NCI-H526 treated with DMSO at 0.1 percent for 48 hours (cell line): ENCODE results near the gene STRN3.
"Not testable (repeated sequence)": the region's sequence is repeated elsewhere in the genome, so short reads cannot be mapped to it uniquely, and the experiment has no call there.

Experiments
- DNase-seq: peaks from one replicate; lab custom pipeline; 2025; lab: John Stamatoyannopoulos, UW

The STRN3 gene, protein sequence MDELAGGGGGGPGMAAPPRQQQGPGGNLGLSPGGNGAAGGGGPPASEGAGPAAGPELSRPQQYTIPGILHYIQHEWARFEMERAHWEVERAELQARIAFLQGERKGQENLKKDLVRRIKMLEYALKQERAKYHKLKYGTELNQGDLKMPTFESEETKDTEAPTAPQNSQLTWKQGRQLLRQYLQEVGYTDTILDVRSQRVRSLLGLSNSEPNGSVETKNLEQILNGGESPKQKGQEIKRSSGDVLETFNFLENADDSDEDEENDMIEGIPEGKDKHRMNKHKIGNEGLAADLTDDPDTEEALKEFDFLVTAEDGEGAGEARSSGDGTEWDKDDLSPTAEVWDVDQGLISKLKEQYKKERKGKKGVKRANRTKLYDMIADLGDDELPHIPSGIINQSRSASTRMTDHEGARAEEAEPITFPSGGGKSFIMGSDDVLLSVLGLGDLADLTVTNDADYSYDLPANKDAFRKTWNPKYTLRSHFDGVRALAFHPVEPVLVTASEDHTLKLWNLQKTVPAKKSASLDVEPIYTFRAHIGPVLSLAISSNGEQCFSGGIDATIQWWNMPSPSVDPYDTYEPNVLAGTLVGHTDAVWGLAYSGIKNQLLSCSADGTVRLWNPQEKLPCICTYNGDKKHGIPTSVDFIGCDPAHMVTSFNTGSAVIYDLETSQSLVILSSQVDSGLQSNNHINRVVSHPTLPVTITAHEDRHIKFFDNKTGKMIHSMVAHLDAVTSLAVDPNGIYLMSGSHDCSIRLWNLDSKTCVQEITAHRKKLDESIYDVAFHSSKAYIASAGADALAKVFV

DNA sequence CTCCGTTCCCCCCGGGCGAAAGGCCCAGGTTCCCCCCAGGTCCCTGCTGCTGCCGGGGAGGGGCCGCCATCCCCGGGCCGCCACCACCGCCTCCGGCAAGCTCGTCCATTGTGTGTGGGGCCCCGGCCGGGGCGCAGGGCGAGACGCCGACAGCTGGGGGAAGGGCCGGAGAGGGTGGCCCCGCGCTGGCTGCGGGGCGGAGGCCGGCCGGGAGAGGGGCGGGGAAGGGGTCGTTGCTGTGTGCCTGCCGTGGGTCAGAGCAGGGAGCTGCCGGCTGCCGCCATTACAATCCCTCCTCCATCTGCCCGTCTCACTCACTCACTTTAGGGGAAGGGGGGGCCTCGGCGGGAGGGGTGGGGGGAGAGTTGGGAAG, at the start of gene STRN3:
Gene STRN3 (minus strand): TSS at position 303 of the 373 bp plus-strand sequence. CDS start 194 bp downstream, at position 109.
- DNase-seq: no peak

GRCh38 chr14:31075144-31075543, 49.0 kb upstream of the STRN3 start:
- no peak for DNase-seq

GRCh38 chr14:31071151-31071550, 45.0 kb upstream of the STRN3 start:
- no peak for DNase-seq

- DNase-seq: no peak
These were observed 44.3 kb upstream of the STRN3 start for GRCh38 chr14:31070431-31070830.

DNA sequence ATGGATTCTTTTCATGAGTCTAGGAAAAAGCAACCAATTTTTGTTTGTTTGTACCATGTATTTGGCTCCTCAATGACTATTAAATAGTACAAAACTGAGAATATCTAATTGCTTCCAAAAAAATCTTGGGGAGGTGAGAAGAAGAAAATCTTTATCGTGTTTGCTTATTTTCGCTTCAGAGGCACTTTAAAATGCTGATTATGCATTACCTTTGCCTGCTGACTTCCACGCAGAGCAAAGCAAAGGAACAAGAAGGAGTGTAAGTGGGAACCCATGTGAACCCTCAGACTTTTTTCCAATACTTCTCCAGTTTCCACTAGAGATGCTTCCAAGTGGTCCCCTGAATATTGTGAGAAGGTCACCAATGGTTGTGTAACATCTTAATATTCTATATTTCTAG, 43.2 kb upstream of the STRN3 start:
- no peak for DNase-seq

DNA sequence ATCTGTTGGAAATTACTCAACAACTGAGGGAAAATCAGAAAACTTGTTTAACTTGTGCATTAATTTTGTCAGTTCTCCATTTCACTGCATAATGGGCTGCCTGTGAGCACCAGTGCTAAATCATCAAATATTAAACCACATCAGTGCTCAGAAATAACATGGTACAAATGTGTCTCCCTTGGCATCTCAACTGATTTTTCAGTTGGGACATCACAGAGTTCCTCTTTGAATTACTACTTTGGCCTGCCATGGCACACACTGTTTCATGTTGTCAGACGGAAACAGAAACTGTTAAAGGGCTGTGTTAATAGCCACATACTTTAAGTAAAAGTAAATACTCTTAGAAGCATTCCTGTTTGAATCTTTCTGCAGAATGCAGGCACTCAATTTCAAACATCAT, 42.1 kb upstream of the STRN3 start:
- DNase-seq: no peak

DNA sequence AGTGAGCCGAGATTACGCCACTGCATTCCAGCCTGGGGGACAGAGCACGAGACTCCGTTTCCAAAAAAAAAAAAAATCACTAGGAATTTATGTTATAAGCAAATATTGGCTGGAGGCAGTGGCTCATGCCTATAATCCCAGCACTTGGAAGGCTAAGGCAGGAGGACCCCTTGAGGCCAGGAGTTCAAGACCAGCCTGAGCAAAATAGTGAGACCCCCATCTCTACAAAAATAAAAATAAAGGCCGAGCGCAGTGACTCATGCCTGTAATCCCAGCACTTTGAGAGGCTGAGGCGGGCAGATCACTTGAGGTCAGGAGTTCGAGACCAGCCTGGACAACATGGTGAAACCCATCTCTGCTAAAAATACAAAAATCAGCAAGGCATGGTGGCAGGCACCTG, 36.7 kb upstream of the STRN3 start:
- not testable (repeated sequence) for DNase-seq

- no peak for DNase-seq
These were observed 34.2 kb upstream of the STRN3 start for GRCh38 chr14:31060253-31060875.

DNA sequence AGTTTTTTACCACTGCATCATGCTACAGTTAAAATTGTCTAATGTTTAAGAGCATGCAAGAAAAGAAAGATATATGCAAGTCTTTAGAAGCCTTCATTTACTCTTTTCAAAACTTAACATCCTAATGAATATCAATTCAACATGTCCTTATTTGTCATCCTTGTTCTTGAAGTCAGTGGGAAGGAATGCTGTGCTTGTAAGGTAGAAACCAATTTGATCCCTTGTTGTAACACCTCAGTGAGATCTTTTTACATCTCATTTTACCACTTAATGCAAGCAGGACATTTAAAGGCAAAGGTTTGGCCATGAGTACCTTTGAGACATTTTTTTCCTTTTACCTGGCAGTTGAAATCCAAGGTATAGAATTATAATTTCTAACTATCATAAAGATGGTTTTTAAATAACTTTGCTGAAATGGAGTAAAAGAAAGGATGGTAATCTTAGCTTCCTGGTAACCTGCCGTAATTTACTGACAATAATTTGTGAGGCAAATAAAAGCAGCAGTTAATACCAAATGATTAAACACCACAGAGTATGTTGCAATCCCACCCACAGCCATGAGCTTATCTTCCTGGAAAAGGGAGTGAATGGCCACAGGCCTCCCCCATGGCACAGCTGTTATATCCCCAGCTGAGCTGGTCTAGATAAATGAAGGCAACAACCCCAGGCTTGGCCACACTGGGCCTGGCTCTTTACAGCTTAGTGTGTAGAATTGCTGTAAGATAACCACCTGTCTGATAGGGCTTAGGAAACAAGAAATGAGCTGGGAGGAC, 33.2 kb upstream of the STRN3 start:
- DNase-seq: no peak

DNA sequence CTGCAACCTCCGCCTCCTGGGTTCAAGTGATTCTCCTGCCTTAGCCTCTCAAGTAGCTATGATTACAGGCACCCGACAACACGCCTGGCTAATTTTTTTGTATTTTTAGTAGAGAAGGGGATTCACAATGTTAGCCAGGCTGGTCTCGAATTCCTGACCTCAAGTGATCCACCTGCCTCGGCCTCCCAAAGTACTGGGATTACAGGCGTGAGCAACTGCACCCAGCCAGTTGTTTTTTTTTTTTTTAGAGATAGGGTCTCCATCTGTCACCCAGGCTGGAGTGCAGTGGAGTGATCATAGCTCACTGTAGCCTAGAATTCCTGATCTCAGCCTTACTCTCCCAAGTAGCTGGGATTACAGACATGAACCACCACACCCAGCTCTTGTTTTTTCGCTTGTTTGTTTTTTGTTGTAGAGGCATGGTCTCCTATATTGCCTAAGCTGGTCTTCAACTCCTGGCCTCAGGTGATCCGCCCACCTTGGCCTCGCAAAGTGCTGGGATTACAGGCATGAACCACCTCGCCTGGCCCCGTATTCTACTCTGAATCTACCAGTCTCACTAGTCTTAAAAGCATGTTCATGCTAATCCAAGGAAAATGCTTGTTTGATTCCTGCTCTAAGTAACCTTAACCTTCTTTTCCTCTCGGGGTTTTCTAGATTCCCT, 31.7 kb upstream of the STRN3 start:
- DNase-seq: no peak

DNA sequence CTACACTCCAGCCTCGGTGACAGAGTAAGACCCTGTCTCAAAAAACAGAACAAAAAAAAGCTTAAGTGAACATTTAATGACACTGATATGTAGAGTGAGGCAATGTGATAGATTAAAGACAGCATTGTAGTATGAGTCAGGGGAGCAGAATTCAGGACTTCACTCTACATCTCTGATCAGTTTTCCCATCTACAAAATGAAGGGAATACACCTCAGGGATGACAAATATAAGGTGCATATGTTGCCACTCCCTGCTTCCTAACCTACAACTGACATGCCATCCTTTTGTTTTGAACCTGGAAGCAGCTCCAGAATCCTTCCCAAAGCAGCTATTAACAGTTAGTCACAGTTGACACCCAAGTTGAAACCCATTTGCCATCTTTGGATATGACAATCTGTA, 30.9 kb upstream of the STRN3 start:
- no peak for DNase-seq

GRCh38 chr14:31052905-31053586, 26.9 kb upstream of the STRN3 start:
- not testable (repeated sequence) for DNase-seq

DNA sequence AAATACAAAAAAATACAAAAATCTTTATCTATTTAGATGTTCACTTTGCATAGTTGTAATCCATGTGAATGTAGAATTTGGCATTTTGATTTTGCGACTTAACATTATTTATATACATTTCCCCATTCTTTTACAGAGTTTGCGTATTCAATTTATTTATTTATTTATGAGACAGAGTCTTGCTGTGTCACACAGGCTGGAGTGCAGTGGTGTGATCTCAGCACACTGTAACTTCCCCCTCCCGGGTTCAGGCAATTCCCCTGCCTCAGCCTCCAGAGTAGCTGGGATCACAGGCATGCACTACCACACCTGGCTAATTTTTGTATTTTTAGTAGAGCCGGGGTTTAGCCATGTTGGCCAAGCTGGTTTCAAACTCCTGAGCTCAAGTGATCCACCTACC, 25.3 kb upstream of the STRN3 start:
- no peak for DNase-seq

DNA sequence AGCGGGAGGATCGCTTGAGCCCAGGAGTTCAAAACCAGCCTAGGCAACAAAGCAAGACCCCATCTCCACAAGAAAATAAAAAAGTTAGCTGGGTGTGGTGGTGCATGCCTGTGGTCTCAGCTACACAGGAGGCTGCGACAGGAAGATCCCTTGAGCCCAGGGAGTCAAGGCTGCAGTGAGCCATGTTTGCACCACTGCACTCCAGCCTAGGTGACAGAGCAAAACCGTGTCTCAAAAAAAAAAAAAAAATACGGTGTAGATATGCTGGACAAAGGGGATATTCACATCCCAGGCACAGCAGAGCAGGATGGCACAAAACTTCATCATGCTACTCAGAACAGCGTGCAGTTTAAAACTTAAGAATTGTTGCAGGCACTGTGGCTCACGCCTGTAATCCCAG, 24.8 kb upstream of the STRN3 start:
- no peak for DNase-seq

DNA sequence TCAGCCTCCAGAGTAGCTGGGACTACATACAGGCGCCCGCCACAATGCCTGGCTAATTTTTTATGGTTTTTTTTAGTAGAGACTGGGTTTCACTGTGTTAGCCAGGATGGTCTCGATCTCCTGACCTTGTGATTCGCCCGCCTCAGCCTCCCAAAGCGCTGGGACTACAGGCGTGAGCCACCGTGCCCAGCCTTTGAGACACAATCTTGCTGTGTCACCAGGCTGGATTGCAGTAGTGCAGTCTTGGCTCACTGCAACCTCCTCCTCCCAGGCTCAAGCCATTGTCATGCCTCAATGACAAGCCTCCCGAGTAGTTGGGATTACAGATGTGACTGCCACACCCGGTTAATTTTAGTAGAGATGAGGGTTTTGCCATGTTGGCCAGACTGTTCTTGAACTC, 21.3 kb upstream of the STRN3 start:
- DNase-seq: no peak

DNA sequence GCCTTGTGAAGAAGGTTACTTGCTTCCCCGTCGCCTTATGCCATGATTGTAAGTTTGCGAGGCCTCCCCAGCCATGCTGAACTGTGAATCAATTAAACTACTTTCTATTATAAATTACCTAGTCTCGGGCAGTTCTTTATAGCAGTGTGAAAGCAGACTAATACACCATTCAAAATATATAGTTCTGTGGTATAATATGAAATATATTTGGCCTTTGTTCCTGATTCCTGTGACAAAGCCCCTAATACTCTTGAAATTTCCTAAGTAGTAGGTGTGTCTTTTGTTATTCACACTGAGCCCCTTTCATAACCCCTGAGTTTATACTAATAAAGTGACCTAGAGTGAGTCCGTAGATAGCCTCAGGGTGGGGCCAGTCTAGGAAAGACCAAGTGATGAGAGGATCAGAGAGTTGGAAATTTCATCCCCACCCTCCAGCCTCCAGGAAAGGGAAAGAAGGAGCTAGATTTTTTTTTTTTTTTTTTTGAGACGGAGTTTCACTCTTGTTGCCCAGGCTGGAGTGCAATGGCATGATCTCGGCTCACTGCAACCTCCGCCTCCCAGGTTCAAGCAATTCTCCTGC, 19.4 kb upstream of the STRN3 start:
- DNase-seq: no peak

GRCh38 chr14:31043379-31043778, 17.2 kb upstream of the STRN3 start:
- no peak for DNase-seq

- not testable (repeated sequence) for DNase-seq
These were observed 16.7 kb upstream of the STRN3 start for GRCh38 chr14:31042893-31043292.

DNA sequence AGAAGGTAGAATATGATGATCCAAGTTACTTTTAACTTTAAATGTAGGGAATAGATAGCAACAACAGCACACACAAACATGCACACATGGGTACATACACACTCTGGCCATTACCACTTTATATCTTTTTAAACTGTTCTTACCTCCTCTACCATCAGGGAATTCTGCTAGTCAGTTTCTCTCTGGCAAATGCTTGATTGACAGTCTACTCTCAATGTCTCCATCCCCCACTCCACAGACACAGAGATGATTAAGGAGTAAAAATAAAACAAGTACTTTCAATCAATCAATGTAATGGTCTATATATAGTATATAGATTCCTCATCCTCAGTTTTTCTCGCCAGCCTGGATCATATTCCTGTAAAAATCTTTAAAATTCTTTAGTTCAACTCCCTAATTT, 16.1 kb upstream of the STRN3 start:
- DNase-seq: no peak

GRCh38 chr14:31038521-31039166, 12.5 kb upstream of the STRN3 start:
- no peak for DNase-seq
